ENCODE measurements around the gene CDK5. TPM values are rescaled to one million over a fixed set of nuclear protein-coding genes. Genes with fewer than 3 reads are reported as not detected.
"Not testable (repeated sequence)": the region's sequence is repeated elsewhere in the genome, so short reads cannot be mapped to it uniquely, and the experiment has no call there.

Gene CDK5
- polyA plus RNA-seq, 1 donor from 2014 or later = 11.4 TPM

- Mint-ChIP-seq H3K27me3 (peaks cover 28% of the 10 kb centered on the region), H3K9me3 (peaks cover 0 to 1% (median 0%) of the 10 kb centered on the region in 3 donors), H3K4me1 (peaks cover 26 to 34% (median 28%) of the 10 kb centered on the region in 3 donors), H3K27ac (peak overlapping the region in 2 of 3 donors; percentile 83 to 90), H3K4me3 (peak overlapping the region in 2 of 4 donors; percentile 19 to 70), H3K36me3 (peaks cover 3% of the 10 kb centered on the region)
These were observed 41.2 kb downstream of the CDK5 start for GRCh38 chr7:151016505-151016904.

GRCh38 chr7:151015967-151016366 lies 41.7 kb downstream of the CDK5 start:
- Mint-ChIP-seq H3K9me3 (peaks cover 0 to 1% (median 0%) of the 10 kb centered on the region in 3 donors), H3K36me3 (peaks cover 3% of the 10 kb centered on the region), H3K27me3 (peaks cover 24% of the 10 kb centered on the region), H3K4me1 (peaks cover 26 to 34% (median 30%) of the 10 kb centered on the region in 3 donors), H3K4me3 (peak overlapping the region in 2 of 4 donors; percentile 19 to 70), H3K27ac (peak overlapping the region in 2 of 3 donors; percentile 97 to 100)

DNA sequence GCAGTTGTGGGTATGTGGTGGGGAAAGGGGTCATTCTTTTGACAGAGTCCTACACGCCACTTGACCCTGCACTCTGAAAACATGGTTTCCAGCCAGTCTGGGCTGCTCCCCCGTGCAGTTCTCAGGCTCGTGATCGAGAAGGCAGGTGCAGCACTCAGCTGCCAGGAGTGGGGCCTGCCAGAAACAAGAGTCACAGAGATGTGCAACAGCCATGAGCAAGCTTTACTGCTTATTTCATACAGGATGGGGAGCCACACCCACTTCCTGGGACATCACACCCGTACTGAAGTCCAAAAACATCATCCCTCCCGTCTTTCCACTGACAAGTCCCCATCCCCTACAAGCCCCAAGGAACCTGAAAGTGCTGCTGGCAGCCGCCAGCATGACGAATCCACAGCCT lies 42.7 kb downstream of the CDK5 start:
- H3K27ac Mint-ChIP-seq = peak overlapping the region; percentile 97 to 100 (median 97)
- peaks cover 22 to 34% (median 31%) of the 10 kb centered on the region in 3 donors for H3K4me1 Mint-ChIP-seq
- peaks cover 21% of the 10 kb centered on the region for H3K27me3 Mint-ChIP-seq

DNA sequence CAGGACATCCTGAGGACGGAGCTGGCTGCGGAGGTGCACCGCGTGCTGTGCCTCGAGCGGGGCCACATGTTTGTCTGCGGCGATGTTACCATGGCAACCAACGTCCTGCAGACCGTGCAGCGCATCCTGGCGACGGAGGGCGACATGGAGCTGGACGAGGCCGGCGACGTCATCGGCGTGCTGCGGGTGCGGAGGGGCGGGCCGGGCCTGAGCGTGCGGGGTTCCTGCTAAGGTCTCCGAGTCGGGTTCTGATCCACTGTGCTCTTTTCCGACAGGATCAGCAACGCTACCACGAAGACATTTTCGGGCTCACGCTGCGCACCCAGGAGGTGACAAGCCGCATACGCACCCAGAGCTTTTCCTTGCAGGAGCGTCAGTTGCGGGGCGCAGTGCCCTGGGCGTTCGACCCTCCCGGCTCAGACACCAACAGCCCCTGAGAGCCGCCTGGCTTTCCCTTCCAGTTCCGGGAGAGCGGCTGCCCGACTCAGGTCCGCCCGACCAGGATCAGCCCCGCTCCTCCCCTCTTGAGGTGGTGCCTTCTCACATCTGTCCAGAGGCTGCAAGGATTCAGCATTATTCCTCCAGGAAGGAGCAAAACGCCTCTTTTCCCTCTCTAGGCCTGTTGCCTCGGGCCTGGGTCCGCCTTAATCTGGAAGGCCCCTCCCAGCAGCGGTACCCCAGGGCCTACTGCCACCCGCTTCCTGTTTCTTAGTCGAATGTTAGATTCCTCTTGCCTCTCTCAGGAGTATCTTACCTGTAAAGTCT lies 43.8 kb downstream of the CDK5 start:
- Mint-ChIP-seq H3K4me1 (peaks cover 22 to 31% (median 27%) of the 10 kb centered on the region in 3 donors), H3K27me3 (peaks cover 13% of the 10 kb centered on the region), H3K9me3 (peaks cover 0 to 1% (median 0%) of the 10 kb centered on the region in 3 donors), H3K36me3 (peaks cover 3% of the 10 kb centered on the region), H3K27ac (peak overlapping the region; percentile 97 to 100 (median 97)), H3K4me3 (peak overlapping the region; percentile 88 to 98 (median 96))

More for the DNA sequence above, 42.7 kb downstream of the CDK5 start:
- Mint-ChIP-seq H3K4me3 (peak overlapping the region; percentile 59 to 98 (median 93)), H3K9me3 (peaks cover 0 to 1% (median 0%) of the 10 kb centered on the region in 3 donors), H3K36me3 (peaks cover 3% of the 10 kb centered on the region)

- Mint-ChIP-seq H3K27ac (peak overlapping the region; percentile 97 to 100 (median 97)), H3K9me3 (peaks cover 0 to 1% (median 1%) of the 10 kb centered on the region in 3 donors), H3K27me3 (peaks cover 12% of the 10 kb centered on the region), H3K4me3 (peak overlapping the region in 3 of 4 donors; percentile 41 to 98 (median 95)), H3K36me3 (peaks cover 3% of the 10 kb centered on the region), H3K4me1 (peaks cover 24 to 30% (median 27%) of the 10 kb centered on the region in 3 donors)
These were observed 44.4 kb downstream of the CDK5 start for GRCh38 chr7:151013356-151013732.

DNA sequence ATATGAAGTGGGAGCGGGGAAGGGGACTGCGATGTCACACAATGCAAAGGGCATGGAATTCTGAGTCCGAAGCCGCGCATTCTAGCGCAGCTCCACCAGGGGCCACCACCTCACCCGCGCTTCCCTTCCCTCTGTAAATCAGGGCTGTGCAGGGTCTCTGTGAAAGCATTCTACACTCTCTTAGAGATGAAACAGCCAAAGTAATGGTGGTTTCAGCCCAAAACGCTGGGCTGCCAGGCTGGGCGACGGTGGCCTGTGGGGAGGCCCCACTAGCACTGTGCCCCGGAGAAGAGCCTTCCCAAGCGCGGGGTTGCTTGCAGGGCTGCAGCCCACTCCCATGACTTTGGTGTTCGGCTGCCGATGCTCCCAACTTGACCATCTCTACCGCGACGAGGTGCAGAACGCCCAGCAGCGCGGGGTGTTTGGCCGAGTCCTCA lies 44.8 kb downstream of the CDK5 start:
- H3K36me3 Mint-ChIP-seq = peaks cover 3% of the 10 kb centered on the region
- H3K27me3 Mint-ChIP-seq = peaks cover 11% of the 10 kb centered on the region
- peak overlapping the region; percentile 41 to 81 (median 56) for H3K4me3 Mint-ChIP-seq
- peaks cover 0 to 1% (median 1%) of the 10 kb centered on the region in 3 donors for H3K9me3 Mint-ChIP-seq
- peaks cover 24 to 31% (median 31%) of the 10 kb centered on the region in 3 donors for H3K4me1 Mint-ChIP-seq
- peak overlapping the region; percentile 81 to 100 (median 97) for H3K27ac Mint-ChIP-seq

DNA sequence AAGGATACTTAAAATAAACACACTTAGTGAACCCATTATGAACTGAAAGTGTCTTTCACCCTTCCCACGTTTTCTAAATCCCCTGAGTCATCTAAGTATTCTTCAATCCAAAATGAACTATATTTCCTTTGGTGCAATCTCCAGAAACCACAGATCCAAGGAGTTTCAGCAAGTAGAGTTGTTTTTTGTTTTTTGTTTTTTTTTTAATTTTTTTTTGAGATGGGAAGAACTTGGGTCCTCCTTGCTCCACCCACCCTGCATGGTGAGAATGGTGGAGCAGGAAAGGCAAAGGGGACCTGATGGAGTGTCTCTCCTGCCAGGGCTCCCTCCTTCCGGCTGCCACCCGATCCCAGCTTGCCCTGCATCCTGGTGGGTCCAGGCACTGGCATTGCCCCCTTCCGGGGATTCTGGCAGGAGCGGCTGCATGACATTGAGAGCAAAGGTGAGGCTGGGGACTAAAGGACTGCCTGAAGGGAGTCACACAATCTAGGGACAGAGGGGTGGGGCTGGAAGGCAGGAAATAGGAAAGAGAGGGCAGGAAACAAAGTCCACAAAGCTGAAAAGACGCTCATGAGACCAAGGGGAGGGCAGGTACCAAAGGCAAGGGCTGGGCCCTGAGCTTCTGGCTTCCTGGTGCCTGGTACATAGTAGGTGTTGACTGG lies 45.5 kb downstream of the CDK5 start:
- Mint-ChIP-seq H3K4me1 (peaks cover 20 to 30% (median 27%) of the 10 kb centered on the region in 3 donors), H3K36me3 (peaks cover 3% of the 10 kb centered on the region), H3K27me3 (peaks cover 13% of the 10 kb centered on the region), H3K4me3 (peak overlapping the region in 3 of 4 donors; percentile 44 to 77 (median 70)), H3K27ac (peak overlapping the region; percentile 48 to 100 (median 97)), H3K9me3 (peaks cover 0 to 1% (median 1%) of the 10 kb centered on the region in 3 donors)

DNA sequence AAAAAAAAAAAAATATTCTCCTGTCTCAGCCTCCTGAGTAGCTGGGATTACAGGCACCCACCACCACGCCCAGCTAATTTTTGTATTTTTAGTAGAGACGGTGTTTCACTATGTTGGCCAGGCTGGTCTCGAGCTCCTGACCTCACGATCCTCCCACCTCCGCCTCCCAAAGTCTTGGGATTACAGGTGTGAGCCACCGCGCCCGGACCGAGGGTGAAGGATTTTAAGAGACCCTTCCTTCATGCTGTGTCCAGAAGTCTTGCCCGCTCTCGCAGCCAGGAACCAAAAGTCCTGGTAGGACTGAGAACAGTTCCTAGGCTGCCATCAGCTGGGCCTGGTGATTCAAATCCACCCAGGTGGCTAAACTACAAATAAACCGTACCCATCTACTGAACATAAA lies 46.1 kb downstream of the CDK5 start:
- peaks cover 13% of the 10 kb centered on the region for H3K27me3 Mint-ChIP-seq
- H3K4me3 Mint-ChIP-seq = peak overlapping the region in 1 of 4 donors; percentile 77
- H3K36me3 Mint-ChIP-seq, H3K9me3 Mint-ChIP-seq: not testable (repeated sequence)
- H3K4me1 Mint-ChIP-seq = peaks cover 20 to 30% (median 27%) of the 10 kb centered on the region in 3 donors
- H3K27ac Mint-ChIP-seq = peak overlapping the region in 2 of 3 donors; percentile 97 to 100

GRCh38 chr7:151011097-151011409 lies 46.6 kb downstream of the CDK5 start:
- Mint-ChIP-seq H3K4me1 (peaks cover 20 to 30% (median 27%) of the 10 kb centered on the region in 3 donors), H3K36me3 (peaks cover 3% of the 10 kb centered on the region), H3K27ac (peak overlapping the region; percentile 53 to 95 (median 84)), H3K9me3 (peaks cover 0 to 1% (median 1%) of the 10 kb centered on the region in 3 donors), H3K27me3 (peaks cover 13% of the 10 kb centered on the region), H3K4me3 (peak overlapping the region in 2 of 4 donors; percentile 58 to 67)

DNA sequence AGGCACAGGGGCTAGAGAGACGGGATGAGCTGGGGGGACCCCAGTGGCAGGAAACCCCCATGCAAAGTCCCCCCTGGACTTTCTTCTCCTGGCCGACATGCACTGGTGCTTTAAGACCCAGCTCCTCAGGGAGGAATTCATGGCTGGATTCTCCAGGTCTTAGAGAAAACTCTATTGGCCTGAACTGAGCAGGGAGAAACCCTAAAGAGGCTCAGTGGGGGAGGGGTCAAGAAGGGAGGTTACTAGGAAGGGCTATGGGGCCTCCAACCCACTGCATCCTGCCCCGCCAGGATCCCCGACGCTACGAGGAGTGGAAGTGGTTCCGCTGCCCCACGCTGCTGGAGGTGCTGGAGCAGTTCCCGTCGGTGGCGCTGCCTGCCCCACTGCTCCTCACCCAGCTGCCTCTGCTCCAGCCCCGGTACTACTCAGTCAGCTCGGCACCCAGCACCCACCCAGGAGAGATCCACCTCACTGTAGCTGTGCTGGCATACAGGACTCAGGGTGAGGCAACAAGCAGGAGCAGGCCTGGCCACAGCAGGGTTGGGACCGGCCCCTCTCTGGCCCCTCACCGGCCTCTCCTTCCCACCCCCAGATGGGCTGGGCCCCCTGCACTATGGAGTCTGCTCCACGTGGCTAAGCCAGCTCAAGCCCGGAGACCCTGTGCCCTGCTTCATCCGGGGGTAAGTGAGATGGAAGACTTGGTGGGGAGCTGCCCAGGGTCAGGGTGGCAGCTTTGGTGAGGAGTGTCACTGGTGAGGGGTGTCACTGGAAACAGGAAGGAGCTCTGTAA lies 47.2 kb downstream of the CDK5 start:
- H3K9me3 Mint-ChIP-seq = peaks cover 0 to 1% (median 1%) of the 10 kb centered on the region in 3 donors
- H3K4me1 Mint-ChIP-seq = peaks cover 18 to 28% (median 26%) of the 10 kb centered on the region in 3 donors
- peaks cover 3% of the 10 kb centered on the region for H3K36me3 Mint-ChIP-seq
- H3K27ac Mint-ChIP-seq = peak overlapping the region; percentile 53 to 95 (median 84)
- peak overlapping the region in 3 of 4 donors; percentile 6 to 58 (median 9) for H3K4me3 Mint-ChIP-seq
- peaks cover 13% of the 10 kb centered on the region for H3K27me3 Mint-ChIP-seq

GRCh38 chr7:151010037-151010306 lies 47.7 kb downstream of the CDK5 start:
- Mint-ChIP-seq H3K4me3 (no peak overlapping the region), H3K36me3 (peaks cover 3% of the 10 kb centered on the region), H3K9me3 (peaks cover 0 to 1% (median 1%) of the 10 kb centered on the region in 3 donors), H3K4me1 (peaks cover 13 to 26% (median 23%) of the 10 kb centered on the region in 3 donors), H3K27me3 (peaks cover 13% of the 10 kb centered on the region), H3K27ac (peak overlapping the region in 2 of 3 donors; percentile 84 to 95)

- Mint-ChIP-seq H3K27me3 (peaks cover 13% of the 10 kb centered on the region), H3K36me3 (peaks cover 3% of the 10 kb centered on the region), H3K4me1 (peaks cover 11 to 26% (median 20%) of the 10 kb centered on the region in 3 donors), H3K4me3 (no peak overlapping the region), H3K9me3 (peaks cover 0 to 1% (median 1%) of the 10 kb centered on the region in 3 donors), H3K27ac (no peak overlapping the region)
These were observed 48.2 kb downstream of the CDK5 start for GRCh38 chr7:151009327-151010036.

DNA sequence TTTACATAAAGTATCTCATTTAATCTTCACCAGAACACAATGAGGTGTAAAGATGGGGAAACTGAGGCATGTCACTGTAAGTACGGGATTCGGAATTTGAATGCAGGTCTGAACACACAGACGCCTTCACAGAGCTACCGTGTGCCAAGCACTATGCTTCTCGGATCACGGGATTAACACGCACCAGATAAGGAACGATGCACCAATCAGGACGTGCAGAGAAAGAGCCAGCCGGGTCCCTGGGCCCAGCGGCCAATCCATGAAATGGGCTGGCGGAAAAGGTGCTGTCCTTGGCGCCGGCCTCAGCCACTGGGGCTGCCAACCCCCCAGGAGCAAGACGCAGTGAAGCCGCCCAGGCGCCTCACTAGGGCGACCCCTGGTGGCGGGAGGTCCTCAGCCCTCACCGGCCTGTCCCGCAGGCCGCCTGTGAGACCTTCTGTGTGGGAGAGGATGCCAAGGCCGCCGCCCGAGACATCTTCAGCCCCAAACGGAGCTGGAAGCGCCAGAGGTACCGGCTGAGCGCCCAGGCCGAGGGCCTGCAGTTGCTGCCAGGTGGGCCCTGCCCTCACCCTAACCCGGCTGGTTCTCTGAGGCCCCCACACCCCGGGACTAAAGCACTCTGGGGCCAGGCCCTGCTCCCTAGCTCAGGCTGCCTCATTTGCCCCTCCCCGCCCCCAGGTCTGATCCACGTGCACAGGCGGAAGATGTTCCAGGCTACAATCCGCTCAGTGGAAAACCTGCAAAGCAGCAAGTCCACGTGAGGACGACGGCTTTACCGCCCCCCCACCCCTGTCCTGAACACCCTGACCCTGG lies 49.0 kb downstream of the CDK5 start:
- Mint-ChIP-seq H3K4me1 (peaks cover 8 to 21% (median 17%) of the 10 kb centered on the region in 3 donors), H3K9me3 (peaks cover 0 to 1% (median 0%) of the 10 kb centered on the region in 3 donors), H3K27me3 (peaks cover 13% of the 10 kb centered on the region), H3K4me3 (peak overlapping the region; percentile 53 to 88 (median 72)), H3K36me3 (no peaks in the 10 kb centered on the region), H3K27ac (peak overlapping the region; percentile 52 to 82 (median 54))
